GM12865 (cell line): ENCODE results near the gene CCR9.
A peak's percentile ranks its signal among the peaks of the same experiment; 100 is the strongest.
"Not testable (repeated sequence)": the region's sequence is repeated elsewhere in the genome, so short reads cannot be mapped to it uniquely, and the experiment has no call there.

ENCODE experiments used
- DNase-seq: peaks from one replicate; pipeline ENCODE4 v3.0.0; 2010; ENCODE audit warnings: low read depth
- H3K4me3 ChIP-seq: 2 replicates; pipeline ENCODE4 v1.5.1; 2011; ENCODE audit warnings: mild to moderate bottlenecking, low read depth, low read length, control low read depth
- TF ChIP-seq, protein P1 (sequence below): IDR thresholded peaks from 2 replicates; pipeline ENCODE4 v1.5.1; 2011; ENCODE audit warnings: low read length, control low read depth, low read depth, inconsistent platforms; ENCODE audit not compliant: insufficient read depth; ENCODE audit errors: missing control alignments

The CCR9 gene

DNA sequence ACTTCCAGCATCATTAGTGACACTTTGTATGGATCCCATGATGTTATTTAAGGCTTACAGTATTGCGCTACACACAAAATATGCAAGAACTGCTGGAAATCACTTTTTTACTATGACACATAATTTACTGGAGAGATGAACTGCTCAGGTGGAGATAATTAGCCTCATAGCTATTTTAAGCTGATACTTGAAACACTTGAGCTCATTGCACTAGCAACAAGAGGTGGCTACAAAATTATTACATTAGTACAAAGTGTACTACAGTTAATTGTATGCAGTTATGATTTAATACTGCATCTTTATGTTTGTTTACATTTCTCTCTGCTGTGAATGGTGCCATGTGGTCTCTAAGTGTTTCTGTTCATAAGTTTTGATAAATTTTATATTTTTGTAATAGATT lies 38.0 kb upstream of the CCR9 start:
- DNase-seq, result no peak
- H3K4me3 ChIP-seq, result no peak overlapping the region
- TF ChIP-seq, protein P1, sequence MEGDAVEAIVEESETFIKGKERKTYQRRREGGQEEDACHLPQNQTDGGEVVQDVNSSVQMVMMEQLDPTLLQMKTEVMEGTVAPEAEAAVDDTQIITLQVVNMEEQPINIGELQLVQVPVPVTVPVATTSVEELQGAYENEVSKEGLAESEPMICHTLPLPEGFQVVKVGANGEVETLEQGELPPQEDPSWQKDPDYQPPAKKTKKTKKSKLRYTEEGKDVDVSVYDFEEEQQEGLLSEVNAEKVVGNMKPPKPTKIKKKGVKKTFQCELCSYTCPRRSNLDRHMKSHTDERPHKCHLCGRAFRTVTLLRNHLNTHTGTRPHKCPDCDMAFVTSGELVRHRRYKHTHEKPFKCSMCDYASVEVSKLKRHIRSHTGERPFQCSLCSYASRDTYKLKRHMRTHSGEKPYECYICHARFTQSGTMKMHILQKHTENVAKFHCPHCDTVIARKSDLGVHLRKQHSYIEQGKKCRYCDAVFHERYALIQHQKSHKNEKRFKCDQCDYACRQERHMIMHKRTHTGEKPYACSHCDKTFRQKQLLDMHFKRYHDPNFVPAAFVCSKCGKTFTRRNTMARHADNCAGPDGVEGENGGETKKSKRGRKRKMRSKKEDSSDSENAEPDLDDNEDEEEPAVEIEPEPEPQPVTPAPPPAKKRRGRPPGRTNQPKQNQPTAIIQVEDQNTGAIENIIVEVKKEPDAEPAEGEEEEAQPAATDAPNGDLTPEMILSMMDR, result no peak

DNA sequence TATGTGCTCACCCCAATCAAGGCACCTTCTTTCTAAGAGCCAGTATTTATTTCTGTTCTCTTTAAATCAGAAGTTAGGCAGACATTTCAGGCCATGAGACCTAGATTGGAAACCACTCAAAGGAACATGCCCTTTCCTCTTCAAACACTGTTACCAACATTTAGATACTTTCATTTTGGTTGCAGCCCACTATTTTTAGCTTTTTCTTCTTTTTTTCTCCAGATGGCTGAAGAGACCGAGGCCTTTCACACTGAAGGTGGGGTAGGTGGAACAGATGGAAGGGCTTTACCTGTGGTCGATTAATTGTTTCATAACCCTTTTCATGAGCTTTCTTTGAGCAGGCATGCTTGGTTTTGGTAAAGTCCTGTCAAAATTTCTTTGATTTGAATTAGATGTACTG lies 33.5 kb upstream of the CCR9 start:
- TF ChIP-seq, protein P1, result no peak
- peak; percentile 80 for DNase-seq
- H3K4me3 ChIP-seq, result no peak overlapping the region

DNA sequence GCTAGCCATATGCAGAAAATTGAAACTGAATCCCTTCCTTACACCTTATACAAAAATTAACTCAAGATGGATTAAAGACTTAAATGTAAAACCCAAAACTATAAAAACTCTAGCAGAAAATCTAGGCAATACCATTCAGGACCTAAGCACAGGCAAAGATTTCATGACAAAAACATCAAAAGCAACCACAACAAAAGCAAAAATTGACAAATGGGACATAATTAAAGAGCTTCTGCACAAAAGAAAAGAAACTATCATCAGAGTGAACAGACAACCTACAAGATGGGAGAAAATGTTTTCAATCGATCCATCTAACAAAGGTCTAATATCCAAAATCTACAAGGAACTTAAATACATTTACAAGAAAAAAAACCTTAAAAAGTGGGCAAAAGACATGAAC lies 30.0 kb upstream of the CCR9 start:
- not testable (repeated sequence) for DNase-seq, H3K4me3 ChIP-seq

DNA sequence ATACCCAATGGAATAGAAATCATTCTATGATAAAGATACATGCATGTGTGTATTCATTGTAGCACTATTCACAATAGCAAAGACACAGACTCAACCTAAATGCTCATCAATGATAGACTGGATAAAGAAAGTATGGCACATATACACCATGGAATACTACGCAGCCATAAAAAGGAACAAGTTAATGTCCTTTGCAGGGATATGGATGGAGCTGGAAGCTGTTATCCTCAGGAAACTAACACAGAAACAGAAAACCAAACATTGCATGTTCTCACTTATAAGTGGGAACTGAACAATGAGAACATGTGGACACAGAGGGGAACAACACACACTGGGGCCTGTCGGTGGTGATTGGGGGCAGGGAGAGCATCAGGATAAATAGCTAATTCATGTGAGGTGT lies 29.3 kb upstream of the CCR9 start:
- DNase-seq, H3K4me3 ChIP-seq: not testable (repeated sequence)

DNA sequence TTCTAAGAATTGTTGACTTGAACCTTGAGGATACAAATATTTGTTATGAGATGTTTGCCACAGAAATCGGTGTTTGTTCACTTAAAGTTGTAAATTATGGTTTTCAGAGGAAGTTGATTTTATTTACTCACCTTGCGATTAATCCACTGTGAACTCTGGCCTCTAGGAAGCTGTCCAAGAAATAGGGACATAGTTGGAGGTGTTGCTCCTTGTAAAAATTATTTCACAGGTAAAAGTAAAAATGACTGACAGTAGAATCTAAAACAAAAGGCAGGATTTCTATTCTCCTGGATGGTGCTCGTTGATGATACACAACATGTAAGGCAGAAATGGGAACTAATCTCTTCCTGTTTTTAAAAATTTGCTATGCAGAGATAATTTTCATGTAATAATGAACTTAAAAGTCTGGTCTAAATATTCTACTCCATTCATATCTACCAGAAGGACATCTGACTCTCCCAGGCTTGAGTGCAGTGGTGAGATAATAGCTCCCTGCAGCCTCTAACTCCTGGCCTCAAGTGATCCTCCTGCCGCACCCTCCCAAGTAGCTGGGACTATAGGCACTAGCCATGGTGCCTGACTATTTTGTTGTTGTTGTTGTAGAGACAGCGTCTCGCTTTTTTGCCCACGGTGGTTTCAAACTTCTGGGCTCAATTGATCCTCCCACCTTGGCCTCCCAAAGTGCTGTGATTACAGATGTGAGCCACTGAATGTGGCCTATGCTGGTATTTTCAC lies 27.4 kb upstream of the CCR9 start:
- H3K4me3 ChIP-seq, result no peak overlapping the region
- TF ChIP-seq, protein P1, result no peak
- DNase-seq, result no peak

DNA sequence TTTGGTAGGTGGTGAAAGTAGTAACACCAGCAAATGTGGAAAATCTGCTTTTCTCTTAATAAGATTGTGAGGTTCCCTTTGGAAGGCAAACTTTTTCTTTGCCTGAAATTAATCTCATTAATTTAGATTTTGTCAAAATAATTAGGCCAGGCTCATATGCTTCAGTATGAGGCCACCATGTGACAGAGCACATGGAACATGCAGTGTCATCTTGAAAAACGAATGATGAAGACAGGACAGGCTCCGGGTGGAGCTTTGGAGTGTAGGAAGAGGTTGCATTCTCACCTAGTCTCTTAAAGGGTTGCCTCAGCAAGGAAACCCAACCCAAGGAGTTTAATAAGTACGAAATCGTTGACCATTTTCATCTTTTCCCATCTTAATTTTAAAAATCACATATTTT lies 25.9 kb upstream of the CCR9 start:
- TF ChIP-seq, protein P1, result no peak
- no peak for DNase-seq
- H3K4me3 ChIP-seq, result no peak overlapping the region

DNA sequence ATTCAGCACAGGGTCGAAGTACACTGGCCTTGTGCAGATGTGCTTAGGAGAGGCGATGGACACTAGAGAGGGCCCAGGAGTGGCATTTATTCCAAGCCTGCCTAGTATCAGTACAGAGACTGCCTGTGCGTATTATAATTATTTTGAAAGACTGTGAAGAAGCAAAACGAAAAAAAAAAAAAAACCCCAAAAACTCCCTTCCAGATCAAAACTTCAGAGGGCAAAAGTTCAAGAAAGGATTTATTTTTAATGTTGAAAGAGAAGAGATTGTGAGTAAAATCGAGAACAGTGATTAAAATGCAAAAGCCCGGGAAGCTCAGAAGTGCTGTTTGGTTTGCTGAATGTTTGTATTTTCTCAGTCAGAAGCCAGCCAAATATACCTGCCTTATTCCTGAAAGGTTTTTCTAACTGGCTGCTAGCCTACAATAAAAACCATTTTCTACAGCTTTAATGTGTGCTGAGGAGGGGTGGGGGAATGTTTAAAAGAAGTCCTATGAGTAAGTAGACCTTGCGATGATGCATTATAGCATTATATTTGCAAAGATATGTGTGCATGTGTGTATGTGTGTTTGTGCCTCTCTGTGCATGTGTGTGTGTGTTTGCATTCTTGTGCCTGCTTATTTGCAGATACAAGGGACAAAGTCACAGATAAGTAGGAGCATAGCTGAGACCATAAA lies 25.2 kb upstream of the CCR9 start:
- TF ChIP-seq, protein P1, result no peak
- peak; percentile 85 for DNase-seq
- H3K4me3 ChIP-seq, result no peak overlapping the region
